HepG2 (cell line): ENCODE data around the gene TRIM69. TPM values are rescaled to one million over a fixed set of nuclear protein-coding genes. Genes with fewer than 3 reads are reported as not detected.

Experiments
- ARNT2 ChIP-seq: sonication (generic); formaldehyde crosslinking; IDR thresholded peaks from 2 replicates; pipeline ENCODE4 v1.8.0; 2022; ENCODE audit warnings: mild to moderate bottlenecking, low read depth, missing genetic modification reagents, moderate library complexity
- CERS6 ChIP-seq: sonication (generic); formaldehyde crosslinking; IDR thresholded peaks from 2 replicates; pipeline ENCODE4 v1.5.0; 2020; ENCODE audit warnings: missing genetic modification reagents
- FOXJ3 ChIP-seq: sonication (generic); formaldehyde crosslinking; IDR thresholded peaks from 2 replicates; pipeline ENCODE4 v1.4.0; 2020; ENCODE audit warnings: missing genetic modification reagents, mild to moderate bottlenecking, borderline replicate concordance
- GMEB2 ChIP-seq: IDR thresholded peaks from 2 replicates; pipeline ENCODE4 v1.6.1; 2016; ENCODE audit warnings: missing biosample characterization, missing genetic modification reagents, low read depth
- MED8 ChIP-seq: sonication (generic); formaldehyde crosslinking; IDR thresholded peaks from 2 replicates; pipeline ENCODE4 v1.8.1; 2023; ENCODE audit warnings: mild to moderate bottlenecking, missing genetic modification reagents; ENCODE audit not compliant: insufficient replicate concordance
- MIXL1 ChIP-seq: IDR thresholded peaks from 2 replicates; pipeline ENCODE4 v1.6.1; 2016
- SMAD9 ChIP-seq: sonication (generic); formaldehyde crosslinking; IDR thresholded peaks from 2 replicates; pipeline ENCODE4 v1.5.1; 2020; ENCODE audit warnings: mild to moderate bottlenecking, missing genetic modification reagents
- TCF7 ChIP-seq: sonication (generic); IDR thresholded peaks from 2 replicates; pipeline ENCODE4 v1.6.1; 2016; ENCODE audit warnings: antibody characterized with exemption, low read depth
- TFDP1 ChIP-seq: IDR thresholded peaks from 2 replicates; pipeline ENCODE4 v1.6.1; 2016; ENCODE audit warnings: missing compliant biosample characterization, missing genetic modification reagents, borderline replicate concordance
- TFE3 ChIP-seq: IDR thresholded peaks from 2 replicates; pipeline ENCODE4 v1.6.1; 2016
- ZNF160 ChIP-seq: sonication (generic); formaldehyde crosslinking; IDR thresholded peaks from 2 replicates; pipeline ENCODE4 v1.8.0; 2022; ENCODE audit warnings: mild to moderate bottlenecking, inconsistent platforms, missing genetic modification reagents
- ZNF790 ChIP-seq: sonication (generic); formaldehyde crosslinking; IDR thresholded peaks from 2 replicates; pipeline ENCODE4 v1.8.0; 2022; ENCODE audit warnings: missing genetic modification reagents, mild to moderate bottlenecking, borderline replicate concordance
- polyA plus RNA-seq, 8 experiments: library from polyadenylated mRNA; depleted of rRNA in 3 of 8; stranded (reverse) in 7 of 8; unstranded in 1 of 8; fragments of >200 nt; fragmentation: Illumina TruSeq in 4 of 8; extraction: Trizol in 4 of 8; gene quantifications; 2 replicates each; pipeline versions ENCODE4 v1.2.1 to v1.2.3, GENCODE V29; 2011 to 2016; ENCODE audit warnings: low read depth in 4 of 8, missing spikeins in 1 of 8, mixed read lengths in 1 of 8; ENCODE audit not compliant: insufficient read depth in 1 of 8
- total RNA-seq, 5 experiments: library from RNA; depleted of rRNA; stranded (reverse); fragments of >200 nt; fragmentation: Illumina TruSeq; extraction: Trizol; gene quantifications; 2 replicates each; pipeline ENCODE4 v1.2.3, GENCODE V29; 2016; ENCODE audit warnings: low read depth in 1 of 5
- TF ChIP-seq, protein P1 (sequence below): conservative IDR thresholded peaks from 2 replicates; pipeline ENCODE4 v1.6.1; 2018; ENCODE audit warnings: missing genetic modification reagents
- TF ChIP-seq, protein P2 (sequence below): sonication (generic); formaldehyde crosslinking; IDR thresholded peaks from 2 replicates; pipeline ENCODE4 v1.4.0; 2020; ENCODE audit warnings: missing genetic modification reagents

The TRIM69 gene
- total and polyA plus RNA-seq, 2 of the 13 experiments (the other 11 are each of a cell fraction or from before 2014, with no cell fraction given), result 2.6 to 3.2 TPM

DNA sequence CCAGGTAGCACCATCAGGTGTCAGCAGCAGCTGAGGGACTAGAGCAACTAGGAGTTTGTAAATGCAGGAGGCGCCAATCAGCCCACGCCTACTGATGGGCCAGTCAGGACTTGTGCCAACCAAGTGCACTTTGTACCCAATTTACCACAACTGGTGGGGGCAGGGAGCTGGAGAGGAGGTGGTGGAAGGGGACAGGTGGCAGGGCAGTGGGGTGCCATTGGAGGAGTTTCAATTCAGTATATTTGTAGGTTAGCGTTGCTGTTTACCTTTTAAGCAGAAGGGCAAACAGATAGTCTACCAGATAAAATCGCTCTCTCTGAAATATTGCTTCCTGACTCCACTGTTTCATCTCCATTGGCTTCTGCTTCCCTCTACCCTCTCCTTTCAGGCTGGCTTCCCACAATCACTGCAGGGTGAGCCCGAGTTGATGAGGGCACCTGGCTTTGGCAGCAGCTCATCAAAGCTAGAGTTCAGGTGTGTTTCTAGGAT lies 75.7 kb downstream of the TRIM69 start (continued):
- TF ChIP-seq, protein P1, sequence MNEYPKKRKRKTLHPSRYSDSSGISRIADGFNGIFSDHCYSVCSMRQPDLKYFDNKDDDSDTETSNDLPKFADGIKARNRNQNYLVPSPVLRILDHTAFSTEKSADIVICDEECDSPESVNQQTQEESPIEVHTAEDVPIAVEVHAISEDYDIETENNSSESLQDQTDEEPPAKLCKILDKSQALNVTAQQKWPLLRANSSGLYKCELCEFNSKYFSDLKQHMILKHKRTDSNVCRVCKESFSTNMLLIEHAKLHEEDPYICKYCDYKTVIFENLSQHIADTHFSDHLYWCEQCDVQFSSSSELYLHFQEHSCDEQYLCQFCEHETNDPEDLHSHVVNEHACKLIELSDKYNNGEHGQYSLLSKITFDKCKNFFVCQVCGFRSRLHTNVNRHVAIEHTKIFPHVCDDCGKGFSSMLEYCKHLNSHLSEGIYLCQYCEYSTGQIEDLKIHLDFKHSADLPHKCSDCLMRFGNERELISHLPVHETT (CRISPR knock-in tag), result no peak
- TF ChIP-seq FOXJ3 (CRISPR knock-in tag) (peak; percentile 50; the same call in 1 of the 2 replicates), GMEB2 (CRISPR knock-in tag) (no peak), TFE3 (peak; percentile 16; the same call in 1 of the 2 replicates), TCF7 (no peak), ARNT2 (CRISPR knock-in tag) (no peak), ZNF790 (CRISPR knock-in tag) (no peak), MED8 (no peak), ZNF160 (CRISPR knock-in tag) (peak; percentile 37; the same call in 1 of the 2 replicates), TFDP1 (CRISPR knock-in tag) (peak; percentile 26; the same call in 1 of the 2 replicates), SMAD9 (CRISPR knock-in tag) (no peak), CERS6 (CRISPR knock-in tag) (no peak), MIXL1 (CRISPR knock-in tag) (peak; percentile 97)
- TF ChIP-seq, protein P2, sequence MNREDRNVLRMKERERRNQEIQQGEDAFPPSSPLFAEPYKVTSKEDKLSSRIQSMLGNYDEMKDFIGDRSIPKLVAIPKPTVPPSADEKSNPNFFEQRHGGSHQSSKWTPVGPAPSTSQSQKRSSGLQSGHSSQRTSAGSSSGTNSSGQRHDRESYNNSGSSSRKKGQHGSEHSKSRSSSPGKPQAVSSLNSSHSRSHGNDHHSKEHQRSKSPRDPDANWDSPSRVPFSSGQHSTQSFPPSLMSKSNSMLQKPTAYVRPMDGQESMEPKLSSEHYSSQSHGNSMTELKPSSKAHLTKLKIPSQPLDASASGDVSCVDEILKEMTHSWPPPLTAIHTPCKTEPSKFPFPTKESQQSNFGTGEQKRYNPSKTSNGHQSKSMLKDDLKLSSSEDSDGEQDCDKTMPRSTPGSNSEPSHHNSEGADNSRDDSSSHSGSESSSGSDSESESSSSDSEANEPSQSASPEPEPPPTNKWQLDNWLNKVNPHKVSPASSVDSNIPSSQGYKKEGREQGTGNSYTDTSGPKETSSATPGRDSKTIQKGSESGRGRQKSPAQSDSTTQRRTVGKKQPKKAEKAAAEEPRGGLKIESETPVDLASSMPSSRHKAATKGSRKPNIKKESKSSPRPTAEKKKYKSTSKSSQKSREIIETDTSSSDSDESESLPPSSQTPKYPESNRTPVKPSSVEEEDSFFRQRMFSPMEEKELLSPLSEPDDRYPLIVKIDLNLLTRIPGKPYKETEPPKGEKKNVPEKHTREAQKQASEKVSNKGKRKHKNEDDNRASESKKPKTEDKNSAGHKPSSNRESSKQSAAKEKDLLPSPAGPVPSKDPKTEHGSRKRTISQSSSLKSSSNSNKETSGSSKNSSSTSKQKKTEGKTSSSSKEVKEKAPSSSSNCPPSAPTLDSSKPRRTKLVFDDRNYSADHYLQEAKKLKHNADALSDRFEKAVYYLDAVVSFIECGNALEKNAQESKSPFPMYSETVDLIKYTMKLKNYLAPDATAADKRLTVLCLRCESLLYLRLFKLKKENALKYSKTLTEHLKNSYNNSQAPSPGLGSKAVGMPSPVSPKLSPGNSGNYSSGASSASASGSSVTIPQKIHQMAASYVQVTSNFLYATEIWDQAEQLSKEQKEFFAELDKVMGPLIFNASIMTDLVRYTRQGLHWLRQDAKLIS (CRISPR knock-in tag), result no peak
